Ecto neural progenitor cell (in vitro differentiated cells): ENCODE data around the gene KCNK7.

Experiments used
- DNase-seq: peaks from one replicate; pipeline ENCODE4 v3.0.0-alpha.2; 2018; ENCODE audit warnings: low spot score

KCNK7 gene

GRCh38 chr11:65611028-65611757 lies 15.6 kb upstream of the KCNK7 start:
- DNase-seq = no peak

DNA sequence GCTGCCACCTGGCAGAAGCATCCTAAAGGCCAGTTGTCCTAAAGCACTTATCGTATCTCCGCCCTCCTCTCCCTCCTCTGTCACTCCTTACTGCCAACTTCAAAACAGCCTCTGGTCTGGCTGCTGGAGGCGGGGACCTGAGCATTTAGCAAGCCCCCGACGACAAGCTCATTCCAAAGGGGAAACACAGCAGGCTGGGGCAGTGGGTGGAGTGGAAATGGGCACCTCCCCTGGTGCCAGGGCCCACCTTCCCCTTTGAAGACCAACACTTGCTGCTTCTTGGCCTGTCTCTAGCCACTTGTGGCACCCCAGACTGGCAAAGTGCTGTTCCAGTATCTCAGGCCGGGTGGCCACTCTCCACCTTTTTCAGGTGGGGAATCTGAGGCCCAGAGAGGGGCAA lies 14.8 kb upstream of the KCNK7 start:
- DNase-seq = no peak

- DNase-seq = no peak
Observed at GRCh38 chr11:65609665-65610064, 14.1 kb upstream of the KCNK7 start.

- DNase-seq = no peak
Observed at GRCh38 chr11:65609229-65609628, 13.6 kb upstream of the KCNK7 start.

GRCh38 chr11:65607614-65608426 lies 12.2 kb upstream of the KCNK7 start:
- no peak for DNase-seq

- DNase-seq = peak; percentile 99
Observed at GRCh38 chr11:65606876-65607613, 11.4 kb upstream of the KCNK7 start.

DNA sequence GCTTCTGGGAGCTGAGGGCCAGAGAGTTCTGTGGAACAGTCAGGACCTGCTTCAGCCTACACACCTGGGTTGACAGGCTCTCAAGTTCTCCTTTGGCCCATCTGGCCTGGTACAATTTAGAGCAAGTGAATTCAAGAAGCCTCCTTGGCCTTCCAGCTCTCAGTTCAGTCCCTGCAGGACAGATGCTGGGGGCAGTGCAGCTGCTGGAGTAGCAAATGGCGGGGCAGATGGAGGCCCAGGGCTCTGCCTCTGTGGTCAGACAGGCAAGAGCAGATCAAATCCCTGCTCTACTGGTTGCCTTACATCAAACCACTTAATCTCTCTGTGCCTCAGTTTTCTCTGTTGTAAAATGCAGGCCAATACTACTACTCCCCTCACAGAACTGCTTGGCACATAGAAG lies 8.7 kb upstream of the KCNK7 start:
- DNase-seq = no peak

DNA sequence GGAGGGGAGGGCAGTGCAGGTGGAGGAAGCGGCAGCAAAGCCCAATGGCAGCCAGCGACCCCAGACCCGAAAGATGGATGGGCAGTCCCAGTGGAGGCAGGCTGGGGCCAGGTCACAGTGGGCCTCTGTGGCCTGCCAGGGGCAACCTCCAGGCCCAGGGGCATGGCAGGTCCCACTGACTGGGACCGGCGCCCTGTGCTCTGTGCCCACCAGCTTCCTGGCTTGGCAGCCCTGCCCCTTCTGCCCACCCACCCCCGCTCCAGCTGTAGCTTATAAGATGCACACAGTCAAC lies 4.3 kb upstream of the KCNK7 start:
- DNase-seq = no peak

- no peak for DNase-seq
Observed at GRCh38 chr11:65599216-65599954, 3.8 kb upstream of the KCNK7 start.

DNA sequence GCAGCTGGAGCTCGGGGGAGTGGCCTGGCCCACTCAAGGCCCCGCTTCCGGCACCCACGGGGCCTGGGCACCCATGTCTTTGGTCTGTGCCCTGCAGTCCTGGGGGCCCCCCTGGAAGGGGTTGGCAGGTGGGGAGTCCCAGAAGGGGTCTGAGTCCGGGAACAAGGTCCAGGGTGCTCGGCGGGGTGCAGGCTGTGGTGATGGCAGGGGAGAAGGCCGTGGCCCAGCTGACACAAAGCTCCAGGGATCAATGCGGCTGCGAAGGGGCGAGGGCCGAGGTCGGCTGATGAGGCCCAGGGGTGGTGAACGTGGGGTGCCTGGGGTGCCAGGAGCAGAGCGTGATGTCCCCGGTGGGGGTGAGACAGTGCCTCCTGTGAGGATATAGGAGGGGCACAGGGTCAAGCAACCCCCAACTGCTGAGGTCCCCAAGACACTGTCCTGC lies 2.7 kb upstream of the KCNK7 start:
- no peak for DNase-seq

DNA sequence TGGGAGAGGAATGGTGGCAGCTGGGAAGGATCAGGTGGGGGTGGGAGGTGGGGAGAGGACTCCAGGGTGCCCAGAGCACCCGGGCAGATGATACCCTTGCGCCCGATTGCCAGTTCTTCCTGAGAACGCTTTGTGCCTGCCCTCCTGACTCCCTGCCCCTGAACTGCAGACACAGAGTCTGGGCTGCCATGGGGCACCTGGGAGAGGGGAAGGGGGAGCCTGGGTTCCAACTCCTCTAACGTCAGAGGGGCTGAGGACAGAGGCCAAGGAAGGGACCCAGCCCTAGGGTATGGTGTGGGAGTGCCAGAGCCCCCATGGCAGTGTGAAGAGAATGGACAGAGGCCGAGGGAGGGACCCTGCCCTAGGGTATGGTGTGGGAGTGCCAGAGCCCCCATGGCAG lies 920 bp upstream of the KCNK7 start:
- no peak for DNase-seq

DNA sequence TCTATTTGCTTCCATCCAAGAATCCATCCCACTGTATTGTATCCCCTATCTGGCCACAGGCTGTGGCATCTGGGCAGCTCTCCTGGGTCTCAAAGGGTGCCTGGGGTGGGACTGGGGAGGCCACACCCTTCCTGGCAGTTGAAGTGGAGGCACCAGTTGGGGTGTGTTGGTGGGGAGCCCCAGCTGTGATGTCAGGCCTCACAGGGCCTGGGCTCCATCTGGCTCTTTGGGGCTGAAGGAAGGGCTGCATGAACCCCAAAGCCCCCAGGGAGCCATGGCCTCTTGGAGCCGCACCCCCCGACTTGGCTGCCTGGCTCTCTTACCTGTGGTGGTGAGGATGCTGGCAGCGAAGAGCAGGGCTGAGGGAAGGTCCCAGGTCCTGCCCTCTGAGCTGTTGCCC lies 469 bp downstream of the KCNK7 start:
- DNase-seq = no peak

DNA sequence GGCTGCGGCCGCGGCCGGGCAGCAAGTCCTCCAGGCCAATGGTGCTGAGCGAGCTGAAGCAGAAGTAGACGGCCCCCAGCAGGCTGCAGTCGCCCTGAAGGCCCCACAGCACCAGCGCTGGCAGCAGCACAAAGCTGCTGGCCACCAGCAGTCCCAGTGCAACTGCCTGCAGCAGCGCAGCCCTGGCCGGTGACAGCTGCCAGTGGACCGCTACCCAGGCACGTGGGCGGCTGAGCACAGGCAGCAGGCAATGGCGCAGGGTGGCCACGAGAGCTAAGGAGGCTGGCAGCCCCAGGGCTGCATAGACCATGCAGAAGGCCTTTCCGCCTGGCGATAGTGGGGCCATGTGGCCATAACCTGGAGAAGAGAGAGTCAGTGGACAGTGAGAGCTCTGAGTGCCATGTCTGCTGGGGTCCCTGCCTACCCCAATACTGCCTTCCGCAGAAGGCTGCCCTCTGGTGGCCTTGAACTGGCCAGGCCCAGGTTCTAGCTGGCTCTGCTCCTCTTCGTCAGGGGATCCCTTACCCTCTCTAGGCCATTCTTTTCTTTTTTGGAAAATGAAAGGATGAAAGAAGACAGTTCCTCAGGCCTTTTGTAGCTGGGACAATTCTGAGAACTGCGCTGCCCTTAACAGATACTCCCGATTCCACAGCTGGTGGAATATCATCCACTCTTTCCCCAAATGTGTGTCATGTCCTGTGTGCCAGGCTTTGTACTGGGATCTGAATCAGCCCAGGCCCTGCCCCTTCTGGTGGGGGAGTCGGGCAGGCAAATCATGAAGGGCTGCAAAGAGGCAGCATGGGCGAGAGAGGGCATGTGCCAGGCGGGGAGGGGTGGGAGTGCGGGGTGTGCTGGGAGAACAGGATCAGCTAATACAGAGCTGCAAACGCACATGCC lies 1.8 kb downstream of the KCNK7 start:
- no peak for DNase-seq

DNA sequence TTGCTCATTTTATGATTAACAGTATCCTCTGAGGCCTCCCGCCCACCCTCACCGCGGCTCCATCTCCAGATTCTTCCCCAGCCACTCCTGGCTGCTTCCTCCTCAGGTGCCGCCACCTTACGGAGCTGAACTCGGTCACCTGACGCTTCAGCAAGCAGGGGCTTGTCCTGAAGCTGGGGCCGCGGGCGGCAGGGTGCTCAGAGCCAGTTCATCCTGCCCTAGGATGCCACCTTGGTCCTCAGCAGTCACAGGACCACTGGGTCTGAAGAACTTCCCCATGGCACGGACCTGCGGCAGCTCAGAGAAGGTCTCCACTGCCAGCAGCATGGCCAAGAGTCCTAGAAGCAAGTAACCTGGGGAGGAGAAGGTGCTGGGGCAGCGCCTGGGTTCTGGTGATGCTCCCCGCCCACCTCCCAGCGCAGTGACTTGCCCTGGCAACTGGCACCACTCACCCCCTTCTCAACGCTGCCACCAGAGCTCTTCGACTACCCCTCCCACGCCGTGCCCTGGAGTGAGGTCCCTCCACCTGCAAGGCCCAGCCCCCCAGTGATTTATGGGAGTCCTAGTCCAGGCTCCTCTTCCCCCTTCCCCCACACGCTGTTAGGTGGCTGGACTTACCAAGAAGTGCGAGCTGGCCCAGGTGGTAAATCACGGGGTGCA lies 2.6 kb downstream of the KCNK7 start:
- DNase-seq = no peak

DNA sequence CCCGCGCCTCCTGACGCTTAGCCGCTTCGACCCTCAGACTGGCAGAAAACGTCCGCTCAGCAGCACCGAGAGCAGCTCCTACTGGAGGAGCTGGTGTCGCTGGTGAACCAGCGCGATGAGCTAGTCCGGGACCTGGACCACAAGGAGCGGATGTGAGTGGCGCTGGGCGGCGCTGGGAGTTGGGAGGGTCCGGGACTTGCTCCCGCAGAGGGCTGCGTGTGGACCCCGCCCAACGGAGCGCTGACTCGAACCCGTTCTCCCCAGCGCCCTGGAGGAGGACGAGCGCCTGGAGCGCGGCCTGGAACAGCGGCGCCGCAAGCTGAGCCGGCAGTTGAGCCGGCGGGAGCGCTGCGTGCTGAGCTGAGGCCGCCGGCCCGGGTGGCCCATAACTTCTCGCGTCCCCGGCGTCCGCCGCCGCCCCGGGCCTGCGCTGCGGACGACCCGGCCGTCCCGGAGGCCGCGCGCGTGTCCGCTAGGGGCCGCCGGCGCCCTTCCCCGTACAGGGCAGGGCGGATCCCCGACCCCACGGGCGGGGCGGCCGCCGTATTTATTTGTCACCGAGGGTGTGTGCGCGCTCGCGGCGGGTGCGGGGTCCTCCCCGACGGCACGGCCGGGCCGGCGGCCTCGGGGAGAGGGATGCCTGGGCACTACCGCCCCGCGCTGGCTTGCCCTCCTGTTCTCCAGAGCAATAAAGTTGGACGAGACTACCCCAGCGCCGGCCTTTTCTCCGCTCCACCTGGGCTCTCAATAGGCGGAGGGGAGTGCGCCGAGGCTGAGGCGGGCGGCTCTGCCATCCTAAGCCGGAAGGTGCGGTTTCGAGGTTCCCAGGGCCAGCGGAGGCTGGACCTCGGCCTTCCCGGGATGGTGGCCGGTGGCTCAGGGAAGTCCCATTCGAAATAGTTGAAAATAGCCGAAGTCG lies 3.4 kb downstream of the KCNK7 start:
- peak; percentile 81 for DNase-seq

DNA sequence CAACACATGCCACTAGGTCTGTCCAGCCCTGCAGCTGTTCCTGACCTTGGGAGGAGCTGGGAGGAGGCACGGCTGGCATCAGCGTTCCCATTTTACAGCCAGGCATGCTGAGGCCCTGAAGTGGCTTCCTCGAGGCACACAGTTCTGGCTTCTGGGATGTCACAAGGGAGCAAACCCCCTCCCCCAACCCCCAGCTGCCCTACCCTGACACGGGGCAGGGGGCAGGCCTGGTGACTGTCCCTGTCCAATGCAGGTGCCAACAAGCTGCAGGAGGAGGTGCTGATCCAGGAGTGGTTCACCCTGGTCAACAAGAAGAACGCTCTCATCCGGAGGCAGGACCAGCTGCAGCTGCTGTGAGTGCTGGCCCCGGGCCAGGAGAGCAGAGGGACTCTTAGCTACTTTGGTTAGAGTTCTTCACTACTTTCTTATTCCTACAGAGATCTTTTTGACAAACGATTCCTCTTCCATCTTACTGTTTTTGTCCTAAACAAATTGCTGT lies 5.3 kb downstream of the KCNK7 start:
- no peak for DNase-seq

GRCh38 chr11:65589444-65590239 lies 6.0 kb downstream of the KCNK7 start:
- DNase-seq = no peak

GRCh38 chr11:65588199-65589054 lies 7.2 kb downstream of the KCNK7 start:
- DNase-seq = no peak
